HepG2 (cell line): ENCODE results near the gene KISS1R. TPM values are rescaled to one million over a fixed set of nuclear protein-coding genes. Genes with fewer than 3 reads are reported as not detected.

Source experiments
- GLMP ChIP-seq: sonication (generic); formaldehyde crosslinking; IDR thresholded peaks from 2 replicates; pipeline ENCODE4 v1.9.0; 2021; ENCODE audit warnings: missing genetic modification reagents, mild to moderate bottlenecking, borderline replicate concordance
- HOMEZ ChIP-seq: IDR thresholded peaks from 2 replicates; pipeline ENCODE4 v1.6.1; 2016; ENCODE audit warnings: low read depth
- KDM5B ChIP-seq: sonication (generic); formaldehyde crosslinking; IDR thresholded peaks from 2 replicates; pipeline ENCODE4 v1.4.0; 2020; ENCODE audit warnings: missing genetic modification reagents, mild to moderate bottlenecking, borderline replicate concordance
- KLF16 ChIP-seq, 2 experiments: sonication (generic) in 1 of 2; formaldehyde crosslinking in 1 of 2; IDR thresholded peaks; 2 replicates each; pipeline versions ENCODE4 v1.6.1 to v1.8.0; 2016 to 2023; ENCODE audit warnings: missing genetic modification reagents in 2 of 2, missing compliant biosample characterization in 1 of 2
- LBX2 ChIP-seq: sonication (generic); formaldehyde crosslinking; IDR thresholded peaks from 2 replicates; pipeline ENCODE4 v1.5.0; 2020; ENCODE audit warnings: missing genetic modification reagents, mild to moderate bottlenecking, borderline replicate concordance
- MYC ChIP-seq: sonication (generic); formaldehyde crosslinking; IDR thresholded peaks from 2 replicates; pipeline ENCODE4 v1.9.0; 2021; ENCODE audit warnings: missing genetic modification reagents, borderline replicate concordance
- RCOR2 ChIP-seq: IDR thresholded peaks from 2 replicates; pipeline ENCODE4 v1.6.1; 2016; ENCODE audit warnings: missing biosample characterization, missing genetic modification reagents
- RFX1 ChIP-seq: fragments of 450-650 bp; IDR thresholded peaks from 2 replicates; pipeline ENCODE4 v1.6.1; 2017
- RNF2 ChIP-seq: fragments of 450-650 bp; conservative IDR thresholded peaks from 2 replicates; pipeline ENCODE4 v1.6.1; 2016; ENCODE audit warnings: low read depth
- SIX4 ChIP-seq: sonication (generic); formaldehyde crosslinking; IDR thresholded peaks from 2 replicates; pipeline ENCODE4 v1.4.0; 2020; ENCODE audit warnings: missing genetic modification reagents
- ZKSCAN5 ChIP-seq: sonication (generic); formaldehyde crosslinking; IDR thresholded peaks from 2 replicates; pipeline ENCODE4 v1.5.1; 2020; ENCODE audit warnings: mild to moderate bottlenecking, missing genetic modification reagents
- ZNF546 ChIP-seq: sonication (generic); formaldehyde crosslinking; conservative IDR thresholded peaks from 2 replicates; pipeline ENCODE4 v1.8.1; 2023; ENCODE audit warnings: mild to moderate bottlenecking, missing genetic modification reagents
- ZNF567 ChIP-seq: sonication (generic); formaldehyde crosslinking; IDR thresholded peaks from 2 replicates; pipeline ENCODE4 v1.8.1; 2023; ENCODE audit warnings: mild to moderate bottlenecking, missing genetic modification reagents, borderline replicate concordance
- ZNF687 ChIP-seq: sonication (generic); formaldehyde crosslinking; IDR thresholded peaks from 2 replicates; pipeline ENCODE4 v1.5.1; 2020; ENCODE audit warnings: mild to moderate bottlenecking, missing genetic modification reagents, moderate library complexity
- ZNF839 ChIP-seq: sonication (generic); formaldehyde crosslinking; IDR thresholded peaks from 2 replicates; pipeline ENCODE4 v1.4.0; 2020; ENCODE audit warnings: missing genetic modification reagents, mild to moderate bottlenecking, borderline replicate concordance
- polyA plus RNA-seq, 8 experiments: library from polyadenylated mRNA; depleted of rRNA in 3 of 8; stranded (reverse) in 7 of 8; unstranded in 1 of 8; fragments of >200 nt; fragmentation: Illumina TruSeq in 4 of 8; extraction: Trizol in 4 of 8; gene quantifications; 2 replicates each; pipeline versions ENCODE4 v1.2.1 to v1.2.3, GENCODE V29; 2011 to 2016; ENCODE audit warnings: low read depth in 4 of 8, missing spikeins in 1 of 8, mixed read lengths in 1 of 8; ENCODE audit not compliant: insufficient read depth in 1 of 8
- total RNA-seq, 5 experiments: library from RNA; depleted of rRNA; stranded (reverse); fragments of >200 nt; fragmentation: Illumina TruSeq; extraction: Trizol; gene quantifications; 2 replicates each; pipeline ENCODE4 v1.2.3, GENCODE V29; 2016; ENCODE audit warnings: low read depth in 1 of 5
- TF ChIP-seq, protein P1 (sequence below): IDR thresholded peaks from 2 replicates; pipeline ENCODE4 v1.6.1; 2018; ENCODE audit warnings: missing genetic modification reagents, mild to moderate bottlenecking, missing compliant biosample characterization
- TF ChIP-seq, protein P2 (sequence below): sonication (generic); formaldehyde crosslinking; IDR thresholded peaks from 2 replicates; pipeline ENCODE4 v1.4.0; 2020; ENCODE audit warnings: missing genetic modification reagents, borderline replicate concordance
- TF ChIP-seq, protein P3 (sequence below): IDR thresholded peaks from 2 replicates; pipeline ENCODE4 v1.6.1; 2018; ENCODE audit warnings: missing genetic modification reagents

Gene KISS1R
- total and polyA plus RNA-seq, 2 of the 13 experiments (the other 11 are each of a cell fraction or from before 2014, with no cell fraction given): 1.1 to 10.2 TPM

DNA sequence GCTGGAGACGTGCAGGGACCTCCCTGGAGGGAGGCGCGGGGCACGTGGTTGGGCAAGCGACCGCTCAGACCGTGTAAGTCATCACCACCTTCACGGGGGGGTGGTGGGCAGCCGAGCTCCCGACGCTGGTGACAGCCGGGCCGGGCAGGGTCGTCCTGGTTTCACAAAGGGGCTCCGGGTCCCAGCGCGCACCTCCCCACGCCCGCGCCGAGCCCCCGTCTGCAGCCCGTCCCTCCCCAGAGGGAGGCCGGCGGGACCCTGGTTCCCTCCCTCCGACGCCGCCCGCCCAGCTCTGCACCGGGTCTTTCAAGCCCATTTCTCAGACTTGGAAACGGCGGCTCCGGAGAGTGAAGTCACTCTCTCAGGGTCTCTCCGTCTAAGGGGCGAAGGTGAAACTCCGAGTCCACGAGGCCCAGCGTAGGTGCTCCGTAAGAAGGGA lies 8.0 kb downstream of the KISS1R start (continued):
- TF ChIP-seq, protein P1, sequence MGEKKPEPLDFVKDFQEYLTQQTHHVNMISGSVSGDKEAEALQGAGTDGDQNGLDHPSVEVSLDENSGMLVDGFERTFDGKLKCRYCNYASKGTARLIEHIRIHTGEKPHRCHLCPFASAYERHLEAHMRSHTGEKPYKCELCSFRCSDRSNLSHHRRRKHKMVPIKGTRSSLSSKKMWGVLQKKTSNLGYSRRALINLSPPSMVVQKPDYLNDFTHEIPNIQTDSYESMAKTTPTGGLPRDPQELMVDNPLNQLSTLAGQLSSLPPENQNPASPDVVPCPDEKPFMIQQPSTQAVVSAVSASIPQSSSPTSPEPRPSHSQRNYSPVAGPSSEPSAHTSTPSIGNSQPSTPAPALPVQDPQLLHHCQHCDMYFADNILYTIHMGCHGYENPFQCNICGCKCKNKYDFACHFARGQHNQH (CRISPR knock-in tag): no peak
- TF ChIP-seq RCOR2 (CRISPR knock-in tag) (peak; percentile 86), ZNF687 (CRISPR knock-in tag) (peak; percentile 92), MYC (CRISPR knock-in tag) (peak; percentile 83; the same call in 1 of the 2 replicates), LBX2 (CRISPR knock-in tag) (no peak), ZNF839 (CRISPR knock-in tag) (no peak), RNF2 (peak; percentile 38; the same call in 1 of the 2 replicates), ZKSCAN5 (no peak), RFX1 (no peak), HOMEZ (CRISPR knock-in tag) (no peak), GLMP (no peak), ZNF567 (CRISPR knock-in tag) (no peak), KDM5B (CRISPR knock-in tag) (peak; percentile 83; the same call in 1 of the 2 replicates), KLF16 (CRISPR knock-in tag; IDR thresholded peaks at IDR 0.05) (no peak; a peak in 1 of 4 replicates), ZNF546 (CRISPR knock-in tag) (0 out of 2 replicates have a peak, but pooled peaks have one; percentile 31), SIX4 (CRISPR knock-in tag) (no peak)
- TF ChIP-seq, protein P2, sequence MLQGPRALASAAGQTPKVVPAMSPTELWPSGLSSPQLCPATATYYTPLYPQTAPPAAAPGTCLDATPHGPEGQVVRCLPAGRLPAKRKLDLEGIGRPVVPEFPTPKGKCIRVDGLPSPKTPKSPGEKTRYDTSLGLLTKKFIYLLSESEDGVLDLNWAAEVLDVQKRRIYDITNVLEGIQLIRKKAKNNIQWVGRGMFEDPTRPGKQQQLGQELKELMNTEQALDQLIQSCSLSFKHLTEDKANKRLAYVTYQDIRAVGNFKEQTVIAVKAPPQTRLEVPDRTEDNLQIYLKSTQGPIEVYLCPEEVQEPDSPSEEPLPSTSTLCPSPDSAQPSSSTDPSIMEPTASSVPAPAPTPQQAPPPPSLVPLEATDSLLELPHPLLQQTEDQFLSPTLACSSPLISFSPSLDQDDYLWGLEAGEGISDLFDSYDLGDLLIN (CRISPR knock-in tag): peak; percentile 59; the same call in 1 of the 2 replicates
- TF ChIP-seq, protein P3, sequence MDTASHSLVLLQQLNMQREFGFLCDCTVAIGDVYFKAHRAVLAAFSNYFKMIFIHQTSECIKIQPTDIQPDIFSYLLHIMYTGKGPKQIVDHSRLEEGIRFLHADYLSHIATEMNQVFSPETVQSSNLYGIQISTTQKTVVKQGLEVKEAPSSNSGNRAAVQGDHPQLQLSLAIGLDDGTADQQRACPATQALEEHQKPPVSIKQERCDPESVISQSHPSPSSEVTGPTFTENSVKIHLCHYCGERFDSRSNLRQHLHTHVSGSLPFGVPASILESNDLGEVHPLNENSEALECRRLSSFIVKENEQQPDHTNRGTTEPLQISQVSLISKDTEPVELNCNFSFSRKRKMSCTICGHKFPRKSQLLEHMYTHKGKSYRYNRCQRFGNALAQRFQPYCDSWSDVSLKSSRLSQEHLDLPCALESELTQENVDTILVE (CRISPR knock-in tag): 0 out of 2 replicates have a peak, but pooled peaks have one; percentile 41
